ENCODE measurements around the gene TAPBP. TPM values are rescaled to one million over a fixed set of nuclear protein-coding genes. Genes with fewer than 3 reads are reported as not detected.
A peak's percentile ranks its signal among the peaks of the same experiment; 100 is the strongest.
"Not testable (repeated sequence)": the region's sequence is repeated elsewhere in the genome, so short reads cannot be mapped to it uniquely, and the experiment has no call there.

The TAPBP gene
- polyA plus RNA-seq, 1 donor, result 90.9 TPM

GRCh38 chr6:33271117-33271467 is 42.8 kb downstream of the TAPBP start:
- no peak for DNase-seq
- peak overlapping the region; percentile 86 for H3K27ac ChIP-seq (ENCODE audit: low read length)
- peaks cover 24% of the 10 kb centered on the region for H3K4me1 ChIP-seq (ENCODE audit: control insufficient read depth, insufficient read depth, low read length)
- no CpG with 5 or more reads among the region's 7 CpGs for WGBS (ENCODE audit: insufficient coverage, low lambda C conversion rate)
- no peaks in the 10 kb centered on the region for H3K9me3 ChIP-seq (ENCODE audit: control insufficient read depth, low read depth, low read length)
- no peaks in the 10 kb centered on the region for H3K27me3 ChIP-seq (ENCODE audit: control insufficient read depth, insufficient read depth, low read length)
- peaks cover 59% of the 10 kb centered on the region for H3K36me3 ChIP-seq (ENCODE audit: control insufficient read depth, insufficient read depth, low read length)
- peak overlapping the region; percentile 86 for H3K4me3 ChIP-seq (ENCODE audit: low read length)

- Histone ChIP-seq H3K27me3 (ENCODE audit: control insufficient read depth, insufficient read depth, low read length) (no peaks in the 10 kb centered on the region), H3K27ac (ENCODE audit: low read length) (no peak overlapping the region), H3K36me3 (ENCODE audit: control insufficient read depth, insufficient read depth, low read length) (peaks cover 66% of the 10 kb centered on the region), H3K9me3 (ENCODE audit: control insufficient read depth, low read depth, low read length) (no peaks in the 10 kb centered on the region), H3K4me3 (ENCODE audit: low read length) (no peak overlapping the region), H3K4me1 (ENCODE audit: control insufficient read depth, insufficient read depth, low read length) (no peaks in the 10 kb centered on the region)
- no peak for DNase-seq
- no CpG with 5 or more reads among the region's 7 CpGs for WGBS (ENCODE audit: insufficient coverage, low lambda C conversion rate)
Observed at GRCh38 chr6:33264015-33264414, 49.9 kb downstream of the TAPBP start.

GRCh38 chr6:33262490-33262889 is 51.4 kb downstream of the TAPBP start:
- not testable (repeated sequence) for H3K4me1 ChIP-seq (ENCODE audit: control insufficient read depth, insufficient read depth, low read length); DNase-seq

GRCh38 chr6:33259032-33259431 is 54.8 kb downstream of the TAPBP start:
- Histone ChIP-seq H3K27ac (ENCODE audit: low read length) (no peak overlapping the region), H3K9me3 (ENCODE audit: control insufficient read depth, low read depth, low read length) (no peaks in the 10 kb centered on the region), H3K4me1 (ENCODE audit: control insufficient read depth, insufficient read depth, low read length) (no peaks in the 10 kb centered on the region), H3K36me3 (ENCODE audit: control insufficient read depth, insufficient read depth, low read length) (peaks cover 30% of the 10 kb centered on the region), H3K4me3 (ENCODE audit: low read length) (no peak overlapping the region), H3K27me3 (ENCODE audit: control insufficient read depth, insufficient read depth, low read length) (no peaks in the 10 kb centered on the region)
- no peak for DNase-seq
- WGBS (ENCODE audit: insufficient coverage, low lambda C conversion rate), result no CpG with 5 or more reads among the region's 5 CpGs

More at GRCh38 chr6:33262490-33262889, 51.4 kb downstream of the TAPBP start:
- H3K36me3 ChIP-seq (ENCODE audit: control insufficient read depth, insufficient read depth, low read length), result peaks cover 60% of the 10 kb centered on the region
- WGBS (ENCODE audit: insufficient coverage, low lambda C conversion rate), result no CpG with 5 or more reads among the region's 3 CpGs
- not testable (repeated sequence) for H3K27me3 ChIP-seq (ENCODE audit: control insufficient read depth, insufficient read depth, low read length); H3K9me3 ChIP-seq (ENCODE audit: control insufficient read depth, low read depth, low read length); H3K4me3 ChIP-seq (ENCODE audit: low read length); H3K27ac ChIP-seq (ENCODE audit: low read length)

- Histone ChIP-seq H3K4me1 (ENCODE audit: control insufficient read depth, insufficient read depth, low read length) (peaks cover 5% of the 10 kb centered on the region), H3K27me3 (ENCODE audit: control insufficient read depth, insufficient read depth, low read length) (no peaks in the 10 kb centered on the region), H3K27ac (ENCODE audit: low read length) (no peak overlapping the region), H3K36me3 (ENCODE audit: control insufficient read depth, insufficient read depth, low read length) (peaks cover 27% of the 10 kb centered on the region), H3K9me3 (ENCODE audit: control insufficient read depth, low read depth, low read length) (no peaks in the 10 kb centered on the region), H3K4me3 (ENCODE audit: low read length) (no peak overlapping the region)
- no peak for DNase-seq
- WGBS (ENCODE audit: insufficient coverage, low lambda C conversion rate), result 100% methylated on average over 2 of the region's 4 CpGs
Observed at GRCh38 chr6:33254591-33254990, 59.3 kb downstream of the TAPBP start.

- Histone ChIP-seq H3K9me3 (ENCODE audit: control insufficient read depth, low read depth, low read length) (no peaks in the 10 kb centered on the region), H3K27me3 (ENCODE audit: control insufficient read depth, insufficient read depth, low read length) (peaks cover 4% of the 10 kb centered on the region), H3K4me3 (ENCODE audit: low read length) (no peak overlapping the region), H3K4me1 (ENCODE audit: control insufficient read depth, insufficient read depth, low read length) (peaks cover 18% of the 10 kb centered on the region), H3K36me3 (ENCODE audit: control insufficient read depth, insufficient read depth, low read length) (peaks cover 19% of the 10 kb centered on the region), H3K27ac (ENCODE audit: low read length) (no peak overlapping the region)
- DNase-seq, result no peak
Observed at GRCh38 chr6:33252759-33253158, 61.1 kb downstream of the TAPBP start.

GRCh38 chr6:33251395-33252012 is 62.4 kb downstream of the TAPBP start:
- DNase-seq, result no peak
- peaks cover 16% of the 10 kb centered on the region for H3K36me3 ChIP-seq (ENCODE audit: control insufficient read depth, insufficient read depth, low read length)
- 97% methylated on average over 3 of the region's 6 CpGs for WGBS (ENCODE audit: insufficient coverage, low lambda C conversion rate)

GRCh38 chr6:33250731-33251130 is 63.1 kb downstream of the TAPBP start:
- Histone ChIP-seq H3K27ac (ENCODE audit: low read length) (no peak overlapping the region), H3K9me3 (ENCODE audit: control insufficient read depth, low read depth, low read length) (no peaks in the 10 kb centered on the region), H3K4me3 (ENCODE audit: low read length) (no peak overlapping the region), H3K36me3 (ENCODE audit: control insufficient read depth, insufficient read depth, low read length) (peaks cover 16% of the 10 kb centered on the region), H3K4me1 (ENCODE audit: control insufficient read depth, insufficient read depth, low read length) (peaks cover 18% of the 10 kb centered on the region), H3K27me3 (ENCODE audit: control insufficient read depth, insufficient read depth, low read length) (peaks cover 12% of the 10 kb centered on the region)
- no peak for DNase-seq
- WGBS (ENCODE audit: insufficient coverage, low lambda C conversion rate), result no CpG with 5 or more reads among the region's 13 CpGs

More at GRCh38 chr6:33251395-33252012, 62.4 kb downstream of the TAPBP start:
- Histone ChIP-seq H3K27me3 (ENCODE audit: control insufficient read depth, insufficient read depth, low read length) (peaks cover 9% of the 10 kb centered on the region), H3K4me1 (ENCODE audit: control insufficient read depth, insufficient read depth, low read length) (peaks cover 18% of the 10 kb centered on the region), H3K27ac (ENCODE audit: low read length) (no peak overlapping the region), H3K9me3 (ENCODE audit: control insufficient read depth, low read depth, low read length) (no peaks in the 10 kb centered on the region), H3K4me3 (ENCODE audit: low read length) (no peak overlapping the region)

- H3K27me3 ChIP-seq (ENCODE audit: control insufficient read depth, insufficient read depth, low read length), result peaks cover 12% of the 10 kb centered on the region
- no peak for DNase-seq
- peak overlapping the region; percentile 50 for H3K4me3 ChIP-seq (ENCODE audit: low read length)
- peaks cover 18% of the 10 kb centered on the region for H3K4me1 ChIP-seq (ENCODE audit: control insufficient read depth, insufficient read depth, low read length)
- peaks cover 16% of the 10 kb centered on the region for H3K36me3 ChIP-seq (ENCODE audit: control insufficient read depth, insufficient read depth, low read length)
- H3K9me3 ChIP-seq (ENCODE audit: control insufficient read depth, low read depth, low read length), result no peaks in the 10 kb centered on the region
- no CpG with 5 or more reads among the region's 15 CpGs for WGBS (ENCODE audit: insufficient coverage, low lambda C conversion rate)
- peak overlapping the region; percentile 65 for H3K27ac ChIP-seq (ENCODE audit: low read length)
Observed at GRCh38 chr6:33249732-33250630, 63.9 kb downstream of the TAPBP start.
